Measurements from ENCODE around the gene DGUOK.
A peak's percentile ranks its signal among the peaks of the same experiment; 100 is the strongest.

Gene DGUOK

DNA sequence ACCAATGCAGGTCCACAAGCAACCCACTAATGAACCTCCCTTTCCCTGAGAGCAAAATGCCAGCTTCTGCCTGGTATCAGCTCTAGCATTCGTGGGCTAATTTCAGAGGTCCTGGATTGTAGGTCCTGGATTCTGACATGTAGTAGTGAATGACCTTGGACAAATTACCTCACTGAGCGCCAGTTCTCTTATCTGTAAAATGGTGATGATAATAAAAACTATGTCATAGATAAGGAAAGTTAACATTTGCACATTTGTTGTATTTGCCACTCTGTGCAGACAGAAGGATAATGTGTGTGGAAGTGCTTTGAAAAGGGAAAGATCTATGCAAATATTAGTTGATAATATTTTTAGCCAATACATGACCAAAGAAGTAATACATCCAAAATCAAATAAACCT lies 53.9 kb downstream of the DGUOK start:
- ChIA-PET CTCF (interaction anchor here (1.1 to 4.2 kb wide), 3 partner anchors 10 to 25 kb away, joined by 3 to 15 read pairs (median 4); no protein-coding TSS in a partner anchor), POLR2A (interaction anchor here (1.2 kb wide), 1 partner anchor 11 kb away, joined by 3 read pairs; no protein-coding TSS in a partner anchor)
- TF ChIP-seq, protein P1, sequence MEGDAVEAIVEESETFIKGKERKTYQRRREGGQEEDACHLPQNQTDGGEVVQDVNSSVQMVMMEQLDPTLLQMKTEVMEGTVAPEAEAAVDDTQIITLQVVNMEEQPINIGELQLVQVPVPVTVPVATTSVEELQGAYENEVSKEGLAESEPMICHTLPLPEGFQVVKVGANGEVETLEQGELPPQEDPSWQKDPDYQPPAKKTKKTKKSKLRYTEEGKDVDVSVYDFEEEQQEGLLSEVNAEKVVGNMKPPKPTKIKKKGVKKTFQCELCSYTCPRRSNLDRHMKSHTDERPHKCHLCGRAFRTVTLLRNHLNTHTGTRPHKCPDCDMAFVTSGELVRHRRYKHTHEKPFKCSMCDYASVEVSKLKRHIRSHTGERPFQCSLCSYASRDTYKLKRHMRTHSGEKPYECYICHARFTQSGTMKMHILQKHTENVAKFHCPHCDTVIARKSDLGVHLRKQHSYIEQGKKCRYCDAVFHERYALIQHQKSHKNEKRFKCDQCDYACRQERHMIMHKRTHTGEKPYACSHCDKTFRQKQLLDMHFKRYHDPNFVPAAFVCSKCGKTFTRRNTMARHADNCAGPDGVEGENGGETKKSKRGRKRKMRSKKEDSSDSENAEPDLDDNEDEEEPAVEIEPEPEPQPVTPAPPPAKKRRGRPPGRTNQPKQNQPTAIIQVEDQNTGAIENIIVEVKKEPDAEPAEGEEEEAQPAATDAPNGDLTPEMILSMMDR (IDR thresholded peaks at IDR 0.05; ENCODE audit: control extremely low read depth, extremely low read depth, low read depth, missing control alignments), result no peak
- no peak for DNase-seq (ENCODE audit: extremely low spot score)

DNA sequence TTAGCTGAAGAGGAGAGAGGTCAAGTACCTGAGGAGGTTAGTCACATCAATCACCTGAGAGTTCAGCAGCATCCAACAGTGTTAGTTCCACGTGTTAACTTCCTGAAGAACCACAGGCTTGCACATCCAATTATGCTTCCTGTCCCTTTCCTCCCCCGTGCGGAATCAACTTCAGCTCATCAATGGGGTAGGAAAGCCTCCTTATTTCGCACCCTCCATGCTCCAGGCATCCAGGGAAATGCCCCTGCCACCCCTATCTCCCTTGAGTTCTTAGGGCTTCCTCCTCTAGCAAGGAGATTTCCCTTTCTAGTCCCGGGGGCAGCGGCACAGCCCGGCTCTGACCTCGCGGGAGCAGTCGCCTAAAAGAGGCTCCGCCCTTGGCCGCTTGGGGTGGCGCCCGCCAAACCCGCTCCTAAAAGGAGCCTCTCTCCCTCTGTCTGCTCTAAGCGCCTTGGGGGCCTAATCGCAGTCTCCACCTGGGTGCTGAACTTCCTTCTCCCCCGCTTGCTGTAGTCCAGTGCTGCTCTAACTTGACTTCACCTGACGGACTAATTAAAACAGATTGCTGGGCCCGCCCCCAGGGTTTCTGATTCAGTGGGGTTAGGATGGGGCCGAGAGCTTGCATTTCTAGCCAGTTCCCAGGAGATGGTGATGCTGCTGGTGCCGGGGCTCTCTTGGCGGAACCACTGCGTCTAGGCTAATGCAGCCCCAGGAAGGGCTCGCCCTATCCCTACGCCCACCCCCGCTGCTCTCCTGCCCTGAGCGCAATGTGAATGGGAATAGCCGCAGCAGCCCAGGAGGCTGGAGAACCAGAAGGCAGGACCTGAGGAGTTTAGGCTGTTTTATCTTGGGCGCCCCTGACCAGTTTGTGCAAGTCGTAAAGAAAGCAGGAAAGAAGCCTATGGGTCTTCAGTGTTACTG lies 54.7 kb downstream of the DGUOK start:
- TF ChIP-seq, protein P1 (IDR thresholded peaks at IDR 0.05; ENCODE audit: control extremely low read depth, extremely low read depth, low read depth, missing control alignments), result no peak
- CTCF ChIA-PET, result interaction anchor here (1.0 to 4.2 kb wide), 5 partner anchors 11 to 154 kb away, joined by 3 to 15 read pairs (median 4); no protein-coding TSS in a partner anchor
- POLR2A ChIA-PET, result interaction anchor here (1.2 kb wide), 1 partner anchor 12 kb away, joined by 3 read pairs; no protein-coding TSS in a partner anchor
- DNase-seq (ENCODE audit: extremely low spot score), result peak; percentile 70

DNA sequence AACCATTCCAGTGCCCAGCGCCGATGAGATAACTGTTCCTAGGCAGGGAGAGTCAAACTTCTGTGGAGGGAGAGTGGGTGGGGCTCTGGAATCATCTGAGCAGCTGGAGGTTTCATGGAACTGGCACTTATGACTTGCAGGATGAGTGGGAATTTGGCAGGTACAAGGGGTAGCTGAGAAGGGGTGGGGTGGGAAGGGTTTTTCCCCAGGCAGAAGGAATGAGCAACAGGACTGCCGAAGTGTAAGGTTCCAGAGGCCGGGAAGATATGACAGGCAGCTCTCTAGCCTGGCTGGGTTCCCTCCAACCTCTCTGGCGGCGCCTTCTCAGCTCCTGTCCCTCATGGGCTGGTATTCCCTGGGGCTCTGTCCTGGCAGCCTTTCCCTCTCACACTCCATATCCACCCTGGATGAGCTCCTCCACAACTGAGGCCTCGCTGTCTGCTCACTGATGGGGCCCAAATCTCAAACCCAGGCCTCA lies 55.5 kb downstream of the DGUOK start:
- TF ChIP-seq, protein P1 (IDR thresholded peaks at IDR 0.05; ENCODE audit: control extremely low read depth, extremely low read depth, low read depth, missing control alignments), result no peak
- CTCF ChIA-PET, result interaction anchor here (1.0 to 4.2 kb wide), 5 partner anchors 11 to 155 kb away, joined by 3 to 15 read pairs (median 4); no protein-coding TSS in a partner anchor
- POLR2A ChIA-PET, result no interaction called here
- DNase-seq (ENCODE audit: extremely low spot score), result no peak

- POLR2A ChIA-PET, result no interaction called here
- no peak for DNase-seq (ENCODE audit: extremely low spot score)
- CTCF ChIA-PET, result interaction anchor here (1.3 kb wide), 1 partner anchor 62 kb away, joined by 4 read pairs; no protein-coding TSS in a partner anchor
- TF ChIP-seq, protein P1 (IDR thresholded peaks at IDR 0.05; ENCODE audit: control extremely low read depth, extremely low read depth, low read depth, missing control alignments), result no peak
These were observed 56.9 kb downstream of the DGUOK start for GRCh38 chr2:73983322-73984202.

DNA sequence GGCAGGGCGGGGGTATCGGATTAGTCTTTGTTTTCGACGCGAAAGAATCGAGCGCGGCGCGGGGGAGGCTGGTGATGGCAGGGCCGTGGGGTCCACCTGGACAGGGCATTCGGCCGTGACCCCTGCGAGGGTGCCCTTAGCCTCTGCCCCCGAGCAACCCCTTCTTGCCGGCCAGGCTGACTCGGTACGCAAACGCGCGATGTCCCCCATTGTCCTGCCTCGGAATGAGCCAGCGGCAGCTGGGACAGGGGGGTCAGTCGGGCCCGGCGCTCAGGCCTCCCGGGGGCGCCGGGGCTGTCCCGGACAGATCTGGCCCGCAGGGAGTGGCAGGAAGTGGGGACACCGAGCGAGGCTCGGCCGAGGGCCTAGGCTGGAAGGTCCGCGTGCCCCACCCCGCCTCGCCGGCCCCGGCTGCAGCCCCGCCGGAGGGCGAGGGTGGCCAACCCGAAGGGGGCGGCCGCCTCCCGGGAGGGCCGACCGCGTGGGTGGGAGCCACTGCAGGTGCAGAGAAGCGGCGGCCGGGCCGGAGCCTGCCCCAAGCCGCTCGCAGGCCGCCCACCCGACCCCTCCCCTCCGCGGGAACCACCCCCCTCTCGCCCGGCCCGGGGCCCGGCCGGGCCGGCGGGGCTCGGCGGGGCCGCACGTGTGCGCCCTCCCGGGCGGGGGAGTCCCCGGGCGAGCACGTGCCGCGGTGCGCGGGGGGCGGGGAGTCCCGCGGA lies 57.7 kb downstream of the DGUOK start, which contains the start of gene TET3:
TSS of gene TET3 (plus strand) at position 708 of the 719 bp plus-strand sequence. CDS start 1,494 bp downstream, outside the sequence.
- TF ChIP-seq, protein P1 (IDR thresholded peaks at IDR 0.05; ENCODE audit: control extremely low read depth, extremely low read depth, low read depth, missing control alignments), result no peak
- DNase-seq (ENCODE audit: extremely low spot score), result peak; percentile 77
- CTCF ChIA-PET, result no interaction called here
- POLR2A ChIA-PET, result no interaction called here

All from GM10248 (cell line).